ENCODE measurements around the gene FRMD3.

FRMD3 gene

DNA sequence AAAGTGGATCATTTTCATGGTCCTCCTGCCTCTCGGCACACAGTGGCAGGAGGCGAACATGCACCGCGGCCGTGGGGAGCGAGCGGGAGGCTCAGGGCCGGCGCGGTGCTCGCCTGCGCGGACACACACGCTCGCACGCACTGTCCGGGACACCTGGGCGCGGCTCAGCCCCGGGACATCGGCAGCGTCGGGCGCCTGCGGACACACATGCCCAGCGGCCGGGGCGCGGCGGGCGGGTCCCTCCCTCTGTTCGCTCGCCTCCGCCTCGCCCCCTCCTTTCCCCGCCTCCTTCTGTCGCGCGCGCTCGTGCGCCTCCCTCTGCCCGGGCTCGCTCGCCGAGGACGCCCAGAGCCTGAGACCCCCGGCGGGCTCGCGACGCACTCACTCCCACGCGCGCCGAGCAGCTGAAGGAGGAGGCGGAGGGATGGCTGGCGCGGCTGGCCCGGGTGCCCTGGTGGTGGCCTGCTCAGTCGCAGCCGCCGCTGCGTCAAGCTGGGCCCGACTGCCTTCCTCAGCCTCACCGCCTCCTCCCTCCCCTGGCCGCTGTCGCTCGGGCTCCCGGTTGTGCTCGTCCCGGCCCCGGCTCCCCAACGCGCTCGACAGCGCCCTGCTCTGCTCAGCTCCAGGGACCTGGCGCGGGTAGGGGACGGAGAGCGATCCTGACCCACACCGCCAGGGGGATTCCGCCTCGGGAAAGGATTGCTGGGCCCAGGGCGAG lies at the start of gene FRMD3:
Gene FRMD3 (minus strand): TSS at position 230 of the 718 bp plus-strand sequence. CDS start 170 bp downstream, at position 60.
- DNase-seq (ENCODE audit: low spot score): peak; percentile 87

DNA sequence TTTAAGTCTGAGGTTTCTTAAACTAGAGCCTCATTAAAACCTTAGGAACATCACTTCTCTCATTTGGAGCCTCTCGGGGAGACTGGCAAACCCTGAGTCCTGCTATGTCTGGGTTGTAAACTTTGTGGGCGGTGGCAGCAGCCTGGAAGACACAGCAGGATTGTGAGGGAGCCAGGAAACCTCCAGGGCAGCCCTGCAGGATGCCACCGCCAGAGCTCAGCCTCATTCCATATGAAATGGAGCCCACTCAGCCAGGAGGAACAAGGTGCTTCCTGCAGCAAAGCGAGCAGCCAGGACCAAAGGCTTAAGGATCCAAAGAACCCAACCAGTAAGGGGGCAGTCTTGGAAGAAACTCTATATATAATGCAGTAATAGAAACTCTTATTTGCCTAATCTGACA lies 46.8 kb upstream of the FRMD3 start:
- DNase-seq (ENCODE audit: low spot score): no peak

DNA sequence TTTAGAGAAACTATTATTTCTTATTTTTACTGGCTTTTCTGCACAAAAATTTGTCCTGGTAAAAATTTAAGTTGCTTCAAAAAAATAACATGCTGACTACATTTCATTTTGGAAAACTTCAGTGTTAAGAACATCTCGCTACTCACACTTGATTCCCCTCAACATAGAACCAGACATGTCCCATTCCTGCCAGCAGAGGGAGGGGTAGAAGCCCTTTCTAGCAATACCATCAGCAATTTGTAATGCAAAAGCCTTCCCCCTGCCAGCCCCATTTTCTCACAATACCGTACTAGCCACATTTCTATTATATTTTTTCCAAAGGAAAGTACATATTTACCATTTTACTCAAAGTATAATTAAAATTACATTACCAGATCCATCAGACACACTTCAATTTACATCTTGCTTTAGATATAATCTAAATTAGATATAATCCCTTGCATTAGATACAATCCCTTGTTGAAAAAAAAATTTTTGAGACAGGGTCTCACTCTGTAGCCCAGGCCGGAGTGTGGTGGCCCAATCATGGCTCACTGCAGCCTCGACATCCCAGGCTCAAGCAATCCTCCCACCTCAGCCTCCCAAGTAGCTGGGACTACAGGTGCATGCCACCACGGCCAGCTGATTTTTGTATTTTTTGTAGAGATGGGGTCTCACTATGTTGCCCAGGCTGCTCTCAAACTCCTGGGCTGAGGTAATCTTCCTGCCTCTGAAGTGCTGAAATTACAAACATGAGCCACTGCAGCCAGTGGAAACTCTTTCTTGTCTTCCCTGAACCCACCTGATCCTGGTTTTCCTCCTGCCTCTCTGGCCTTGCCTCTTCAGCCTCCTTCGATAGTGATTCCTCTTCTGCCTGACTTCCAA lies 45.2 kb upstream of the FRMD3 start:
- DNase-seq (ENCODE audit: low spot score): peak; percentile 72

DNA sequence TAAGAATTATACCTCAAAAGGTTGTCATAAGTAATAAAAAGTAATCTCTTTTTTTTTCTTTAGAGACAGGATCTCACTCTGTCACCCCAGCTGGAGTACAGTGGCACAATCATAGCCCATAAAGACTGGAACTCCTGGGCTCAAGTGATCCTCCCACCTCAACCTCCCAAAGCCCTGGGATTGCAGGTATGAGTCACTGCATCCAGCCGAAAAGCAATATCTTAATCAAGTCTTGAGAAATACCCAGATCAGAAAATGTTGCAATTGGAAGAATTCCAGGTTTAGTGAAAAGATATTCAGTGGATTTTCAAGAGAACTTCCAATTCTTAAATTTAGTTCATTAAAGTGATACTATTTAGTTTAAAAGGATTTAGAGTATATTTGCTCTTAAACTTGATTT lies 43.8 kb upstream of the FRMD3 start:
- DNase-seq (ENCODE audit: low spot score): no peak

DNA sequence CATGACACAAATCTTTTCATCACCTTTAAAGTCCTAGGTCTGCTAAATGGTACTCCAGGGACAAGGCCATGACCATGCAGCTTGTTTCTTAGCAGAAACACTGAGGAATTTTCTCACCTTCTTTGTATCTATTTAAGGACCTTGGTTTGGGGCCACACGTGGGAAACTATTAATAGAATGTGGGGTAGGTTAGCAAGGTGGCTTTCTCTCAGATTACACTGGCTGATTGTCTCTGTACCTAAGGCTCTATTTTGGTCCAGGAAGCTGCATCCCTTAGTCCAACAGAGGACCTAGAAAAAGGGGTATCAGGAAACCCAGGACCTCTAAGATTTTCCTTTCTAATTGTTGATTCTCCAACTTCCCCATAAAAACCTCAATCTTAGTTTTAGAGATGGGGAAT lies 36.3 kb upstream of the FRMD3 start:
- no peak for DNase-seq (ENCODE audit: low spot score)

DNA sequence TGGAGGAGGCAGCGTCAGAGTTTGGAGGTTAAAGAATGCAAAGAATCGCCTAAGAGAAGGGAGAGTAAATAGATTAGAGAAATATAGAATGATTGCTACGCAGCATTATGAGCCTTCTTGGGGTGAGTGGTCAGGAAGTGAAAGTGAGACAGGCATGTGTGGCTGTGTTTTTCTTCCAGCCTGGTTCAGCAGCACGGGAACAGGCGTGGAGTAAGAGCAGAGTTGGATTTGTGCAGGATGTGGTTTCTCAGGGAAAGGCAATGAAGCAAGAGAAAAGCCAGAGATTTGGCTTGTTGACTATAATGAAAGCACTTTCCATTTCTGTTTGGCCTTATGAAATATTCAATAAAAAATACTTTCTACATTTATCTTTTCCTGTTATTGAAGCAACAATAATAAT lies 34.3 kb upstream of the FRMD3 start:
- peak; percentile 16 for DNase-seq (ENCODE audit: low spot score)

DNA sequence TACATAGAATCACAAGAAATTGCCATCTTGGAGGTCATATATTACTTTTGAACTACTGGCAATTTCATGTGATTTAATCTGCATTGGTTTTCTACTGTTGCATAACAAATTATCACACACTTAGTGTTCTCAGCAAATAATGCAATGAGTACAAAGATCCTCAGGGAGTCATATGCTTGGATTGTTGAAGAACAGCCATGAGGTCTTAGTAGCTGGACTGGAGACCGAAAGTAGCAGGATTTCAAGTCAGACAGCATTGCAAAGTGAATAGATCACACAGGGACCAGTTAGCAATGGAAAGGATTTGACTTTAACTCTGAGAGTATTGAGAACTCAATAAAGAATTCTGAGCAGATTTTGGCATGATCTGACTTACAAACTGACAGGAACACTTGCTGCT lies 32.2 kb upstream of the FRMD3 start:
- peak; percentile 37 for DNase-seq (ENCODE audit: low spot score)

DNA sequence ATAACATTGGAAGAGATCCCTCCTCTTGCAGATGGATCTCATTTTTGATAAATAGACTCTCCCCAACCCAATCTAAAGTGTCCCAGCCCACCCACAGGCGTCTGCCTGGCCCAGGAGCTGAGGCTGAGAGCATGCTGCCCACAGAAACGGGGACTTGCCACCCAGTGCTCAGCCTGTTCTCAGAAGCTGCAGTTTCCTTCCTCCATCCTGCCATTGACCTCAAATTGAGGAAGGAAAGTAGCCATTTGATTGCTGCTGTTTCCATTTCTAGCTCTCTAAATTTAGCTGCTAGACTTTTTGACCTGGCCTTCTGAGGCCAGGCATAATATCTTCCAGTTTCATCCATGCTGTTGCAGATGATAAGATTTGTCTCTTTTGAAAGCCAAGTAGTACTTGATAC lies 31.1 kb upstream of the FRMD3 start:
- no peak for DNase-seq (ENCODE audit: low spot score)

DNA sequence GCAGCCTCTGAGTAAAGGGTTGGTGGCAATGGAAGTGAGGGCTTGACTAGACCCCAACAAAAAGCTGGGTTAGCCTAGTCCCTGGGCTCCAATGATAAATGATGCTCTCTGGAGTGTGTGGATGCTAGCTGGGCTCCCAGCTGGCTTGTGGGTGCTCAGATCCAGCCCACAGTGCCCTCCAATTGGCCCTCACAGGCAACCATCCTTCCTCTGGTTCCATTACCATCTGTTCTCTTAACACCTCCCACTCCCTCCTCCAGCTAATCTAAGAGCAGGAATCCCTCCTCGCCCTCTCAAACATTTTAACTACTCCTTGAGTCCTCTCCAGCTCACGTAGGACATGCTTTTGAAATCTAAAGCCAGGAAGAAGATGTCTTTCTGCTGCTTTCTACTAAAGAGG lies 25.2 kb upstream of the FRMD3 start:
- DNase-seq (ENCODE audit: low spot score): no peak

DNA sequence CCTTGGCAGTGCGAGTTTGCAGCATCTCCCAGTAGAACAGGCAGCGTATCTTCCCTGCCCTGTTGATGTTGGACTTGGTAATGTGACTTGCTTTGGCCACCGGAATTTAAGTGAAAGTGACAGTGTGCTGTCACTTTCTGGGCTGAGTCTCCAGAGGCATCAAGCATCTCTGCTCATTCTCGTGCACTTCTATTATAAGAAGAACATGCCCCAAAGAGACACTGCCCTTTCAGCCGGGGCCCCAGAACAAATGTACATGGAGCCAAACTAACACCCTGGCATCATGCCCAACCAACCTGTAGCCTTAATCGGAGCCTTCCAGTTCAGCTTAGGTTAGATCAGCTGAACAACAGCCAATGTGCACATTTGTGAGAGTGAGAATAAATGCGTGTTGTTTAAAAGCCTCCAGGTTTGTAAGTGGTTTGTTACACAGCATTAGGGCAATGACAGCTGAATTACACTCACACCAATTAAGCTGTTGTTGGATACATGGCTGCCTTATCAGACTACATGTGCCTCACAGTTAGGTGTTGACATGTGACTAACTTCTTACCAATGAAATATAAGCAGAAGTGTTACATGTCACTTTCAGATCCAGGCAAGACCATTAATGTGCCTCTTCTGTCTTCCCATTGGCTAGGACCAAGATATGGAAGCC lies 22.1 kb upstream of the FRMD3 start:
- no peak for DNase-seq (ENCODE audit: low spot score)

DNA sequence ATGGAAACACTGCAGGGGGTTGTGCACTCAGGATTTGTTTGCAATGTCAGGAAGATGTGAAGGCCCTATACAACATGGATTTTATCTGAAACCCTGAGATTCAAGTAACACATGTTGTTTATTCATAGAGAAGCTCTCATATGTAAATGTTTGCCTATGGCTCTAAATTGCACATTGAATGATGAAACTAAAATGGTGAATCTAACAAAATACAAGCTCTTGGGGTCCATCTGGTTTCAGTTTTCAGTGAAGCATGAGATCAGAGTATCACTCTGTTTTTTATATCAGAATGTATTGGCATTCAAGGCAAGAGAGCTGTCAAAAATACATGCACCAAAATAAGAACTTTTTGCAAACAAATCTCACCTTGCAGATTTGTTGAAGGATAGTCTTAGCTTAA lies 19.6 kb upstream of the FRMD3 start:
- DNase-seq (ENCODE audit: low spot score): no peak

DNA sequence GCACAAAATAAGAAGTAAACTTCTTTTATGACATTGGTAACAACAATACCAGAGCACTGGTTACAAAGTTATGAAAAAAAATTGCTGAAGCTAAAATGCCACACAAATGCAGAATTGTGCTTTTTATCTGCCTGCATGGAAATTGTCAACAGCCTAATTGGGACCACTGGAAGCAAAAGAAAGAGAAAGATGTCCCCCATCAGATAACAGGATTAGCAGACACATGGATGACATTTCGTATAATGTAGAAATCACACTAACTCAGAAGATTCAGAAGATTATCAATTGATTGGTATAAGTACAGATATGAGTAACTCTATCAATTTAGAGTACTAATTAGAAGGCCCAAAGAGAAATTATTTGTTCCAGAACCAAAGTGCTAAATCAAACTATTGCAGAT lies 19.1 kb upstream of the FRMD3 start:
- DNase-seq (ENCODE audit: low spot score): no peak

DNA sequence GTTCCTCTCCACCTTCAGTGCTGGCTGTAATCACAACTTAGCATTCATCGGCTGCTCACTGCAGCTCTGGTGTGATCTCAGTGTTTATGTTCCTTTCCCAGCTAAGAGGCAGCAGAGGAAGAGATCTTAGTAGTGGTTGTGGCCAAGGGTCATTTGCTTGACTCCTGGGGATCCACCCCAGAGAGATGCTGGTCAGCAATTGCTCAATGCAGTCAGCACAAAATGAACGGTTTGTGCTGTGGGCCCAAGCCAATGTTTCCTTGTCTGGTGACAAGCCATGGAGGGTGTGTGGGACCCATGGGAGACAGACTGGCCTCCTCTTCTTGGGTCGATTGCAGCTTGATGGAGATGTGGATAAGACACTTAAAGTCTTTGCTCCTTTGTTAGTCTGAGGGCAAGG lies 16.1 kb upstream of the FRMD3 start:
- DNase-seq (ENCODE audit: low spot score): no peak

DNA sequence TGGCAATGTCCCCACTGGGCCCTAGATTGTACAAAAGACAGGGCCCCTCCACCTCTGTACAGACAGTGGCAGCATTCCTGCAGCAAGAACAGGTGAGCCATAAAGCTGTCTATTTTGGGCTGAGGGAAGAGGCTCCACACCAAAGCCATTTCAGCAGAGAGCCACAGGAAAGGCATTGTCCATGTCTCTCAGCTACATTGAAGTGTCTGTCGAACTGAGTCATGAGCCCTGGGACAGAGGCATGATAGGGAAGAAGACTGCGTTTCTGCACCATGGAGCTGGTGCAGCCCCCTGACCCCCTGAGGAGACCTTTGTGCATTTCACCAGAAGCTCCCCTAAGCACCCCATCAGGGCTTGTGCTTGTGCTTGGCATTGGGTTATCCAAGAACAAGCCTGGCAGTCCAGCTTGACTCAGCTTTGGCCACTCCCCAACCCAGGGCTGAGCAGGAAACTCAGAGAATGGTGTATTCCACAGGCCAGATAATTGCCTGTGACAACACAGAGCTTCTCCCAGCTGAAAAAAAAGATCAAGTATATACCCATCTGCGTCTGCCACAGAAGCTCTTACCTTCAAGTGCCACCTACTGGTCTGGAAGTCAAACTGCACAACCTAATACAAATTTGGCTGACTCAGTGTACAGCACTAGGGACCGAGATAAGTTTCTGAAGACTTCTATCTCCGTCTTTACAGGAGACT lies 5.9 kb upstream of the FRMD3 start:
- peak; percentile 68 for DNase-seq (ENCODE audit: low spot score)

DNA sequence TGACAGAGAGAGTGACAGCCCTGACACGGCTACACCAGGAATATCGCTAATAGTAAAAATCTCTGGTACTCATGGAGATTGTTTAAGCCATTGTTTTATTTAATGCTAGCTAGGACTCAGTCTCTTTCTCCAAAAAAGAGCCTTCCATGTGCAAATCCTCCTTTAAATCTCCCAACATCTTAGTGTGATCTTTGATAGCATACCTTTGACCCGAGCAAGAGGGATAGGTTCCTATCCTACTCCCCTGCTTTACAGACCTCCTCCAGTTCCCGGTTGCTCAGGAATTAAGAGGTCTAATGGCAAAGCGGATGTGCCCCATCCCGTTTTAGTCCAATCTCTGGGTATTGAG lies 663 bp upstream of the FRMD3 start:
- no peak for DNase-seq (ENCODE audit: low spot score)

DNA sequence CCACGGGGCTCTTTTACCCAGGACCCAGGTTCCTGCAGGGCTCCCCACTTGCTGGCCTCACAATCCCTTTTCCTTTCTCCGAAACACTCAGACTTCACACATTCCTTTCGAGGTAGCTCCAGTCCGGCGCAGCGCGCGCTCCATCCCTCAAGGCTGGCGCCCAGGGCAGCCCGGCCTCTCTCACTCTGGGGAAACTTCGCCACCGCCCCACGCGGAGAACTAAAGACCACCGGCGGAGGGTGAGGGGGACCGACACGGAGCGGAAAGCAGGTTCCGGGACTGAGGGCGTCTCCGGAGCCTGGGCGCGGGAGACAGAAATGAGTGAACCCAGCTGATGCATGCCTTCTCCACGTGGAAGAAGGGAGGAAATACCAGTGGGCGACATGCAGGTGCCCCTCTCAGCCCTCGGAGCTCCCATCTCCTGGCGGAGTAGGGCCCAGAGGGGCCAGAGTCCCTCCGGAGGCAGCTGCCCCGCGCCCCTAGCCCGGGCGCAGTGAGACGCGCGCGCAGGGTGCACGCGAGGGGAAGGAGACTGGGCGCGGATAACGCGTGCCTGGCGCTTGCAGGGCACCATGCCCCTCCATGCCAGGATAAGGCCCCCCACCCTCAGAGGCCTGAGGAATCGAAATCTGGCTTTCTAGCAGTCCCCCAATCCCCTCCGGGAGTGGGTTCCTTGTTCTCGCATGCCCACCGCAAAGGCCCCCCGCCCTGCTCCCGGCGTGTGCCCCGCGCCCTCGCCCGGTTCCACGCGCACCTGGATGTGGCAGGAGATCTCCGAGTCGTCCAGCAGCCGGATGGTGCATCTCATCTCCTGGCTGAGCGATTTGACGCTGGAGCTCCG lies 650 bp downstream of the FRMD3 start:
- DNase-seq (ENCODE audit: low spot score): peak; percentile 15

DNA sequence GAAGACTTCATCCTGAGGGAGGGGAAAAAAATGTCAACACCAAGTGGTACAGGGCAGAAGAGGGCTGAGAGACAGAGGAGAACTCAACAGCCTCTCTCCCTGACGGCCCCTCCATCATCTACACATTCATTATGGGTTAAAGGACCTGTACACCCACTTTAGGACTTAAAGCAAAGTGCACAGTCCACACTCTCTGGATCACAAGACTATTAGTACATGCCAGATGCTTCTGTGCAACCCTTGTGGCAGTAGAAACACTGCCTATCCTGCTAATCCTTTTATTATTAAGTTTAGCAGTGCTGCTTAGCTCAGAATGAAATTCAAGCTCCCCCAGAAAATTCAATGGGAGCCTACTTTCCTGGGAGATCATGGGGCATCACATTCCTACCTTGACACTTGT lies 1.9 kb downstream of the FRMD3 start:
- no peak for DNase-seq (ENCODE audit: low spot score)

DNA sequence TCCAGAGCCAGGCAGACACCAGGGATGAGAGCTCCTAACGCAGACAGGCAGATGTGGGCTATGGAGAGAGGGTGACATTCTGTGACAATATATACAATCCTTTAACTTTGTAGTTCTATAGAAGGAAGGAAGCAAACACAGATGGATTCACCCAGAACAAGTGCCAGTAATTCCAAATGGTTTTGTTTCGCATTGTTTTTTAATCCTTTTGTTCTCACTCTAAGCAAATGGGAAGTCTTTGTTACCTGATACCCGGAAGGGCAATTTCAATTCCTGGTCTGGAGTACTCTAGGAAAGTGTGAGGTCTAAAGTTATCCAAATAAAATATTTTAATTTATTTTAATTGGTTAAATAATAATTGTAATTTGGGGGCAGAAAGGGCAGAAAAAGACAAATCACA lies 2.5 kb downstream of the FRMD3 start:
- DNase-seq (ENCODE audit: low spot score): no peak

DNA sequence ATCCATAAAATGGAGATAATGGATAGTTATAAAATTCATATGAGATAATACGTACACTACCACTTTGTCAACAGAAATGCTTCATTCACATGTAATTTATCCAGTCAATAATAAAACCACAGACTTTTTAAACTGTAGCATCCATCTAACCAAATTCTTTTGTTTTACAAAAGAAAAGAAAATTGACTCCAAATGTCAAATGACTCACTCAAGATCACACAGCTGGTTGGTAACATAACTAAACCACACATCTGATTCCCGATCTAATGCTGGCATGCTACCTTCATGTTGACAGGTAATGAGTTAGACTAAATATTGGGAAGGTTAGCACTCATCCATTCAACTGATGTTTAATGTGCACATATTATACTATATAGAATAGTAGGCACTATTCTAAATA lies 4.9 kb downstream of the FRMD3 start:
- no peak for DNase-seq (ENCODE audit: low spot score)

DNA sequence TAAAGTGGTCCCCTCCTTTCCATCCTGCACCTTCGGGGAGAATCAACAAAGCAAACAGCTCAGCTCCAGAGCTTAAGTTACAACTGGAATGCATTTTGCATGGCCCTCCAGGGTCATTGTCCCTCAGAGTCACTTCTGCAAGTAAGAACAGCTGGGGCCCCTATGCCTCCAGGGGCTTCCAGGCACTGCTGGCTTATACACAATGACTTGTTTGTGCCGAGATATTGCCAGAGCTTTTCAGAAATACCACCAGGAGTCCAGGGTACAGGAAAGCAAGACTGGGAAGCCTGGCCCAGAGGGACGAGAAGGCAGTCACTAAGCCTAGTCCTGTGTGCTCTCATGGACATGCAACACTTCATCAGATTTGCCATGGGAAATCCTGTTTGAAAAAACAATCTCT lies 11.3 kb downstream of the FRMD3 start:
- DNase-seq (ENCODE audit: low spot score): no peak

DNA sequence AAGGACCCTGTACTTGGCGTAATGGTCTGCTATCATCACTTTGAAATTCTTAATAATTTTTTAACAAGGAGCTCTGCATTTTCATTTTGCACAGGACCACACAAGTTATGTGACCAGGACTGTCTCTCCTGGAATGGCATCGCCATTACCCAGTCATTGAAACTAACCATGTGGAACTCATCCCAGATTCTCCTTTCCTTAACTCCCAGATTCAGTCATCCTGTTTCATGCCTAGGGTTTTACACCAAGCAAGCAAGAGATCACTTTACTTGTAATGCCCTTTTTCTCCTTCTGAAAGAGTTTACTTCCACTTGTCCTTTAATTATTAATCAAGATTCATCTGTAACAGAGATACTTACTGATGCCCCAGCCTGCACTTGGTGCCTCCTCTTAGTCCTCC lies 12.0 kb downstream of the FRMD3 start:
- no peak for DNase-seq (ENCODE audit: low spot score)

DNA sequence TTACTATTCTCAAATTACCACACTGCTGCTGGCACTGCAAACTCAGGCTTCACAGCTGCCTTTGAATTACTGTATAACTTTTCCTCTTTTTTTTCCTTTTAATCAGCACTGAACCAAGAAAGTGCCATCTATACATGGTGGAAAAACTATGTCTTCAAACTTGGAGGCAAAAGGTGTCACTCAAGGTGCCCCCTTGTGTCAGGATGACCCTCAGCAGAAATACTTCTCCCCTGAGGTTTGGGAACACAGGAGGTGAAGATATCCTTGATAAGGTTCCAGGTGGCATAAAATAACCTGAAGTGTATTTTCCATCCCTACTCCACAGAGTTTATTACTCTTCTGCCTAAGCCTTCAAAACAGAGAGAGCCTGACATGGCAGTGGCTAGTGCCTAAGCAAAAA lies 14.5 kb downstream of the FRMD3 start:
- no peak for DNase-seq (ENCODE audit: low spot score)
